ENCODE measurements around the gene REEP2.

REEP2 gene

GRCh38 chr5:138448481-138449398, 9.9 kb downstream of the REEP2 start:
- DNase-seq (ENCODE audit: low read depth), result no peak

- DNase-seq (ENCODE audit: low read depth), result no peak
Measured at GRCh38 chr5:138449501-138450239, 10.8 kb downstream of the REEP2 start.

- no peak for DNase-seq (ENCODE audit: low read depth)
Measured at GRCh38 chr5:138450971-138451370, 12.1 kb downstream of the REEP2 start.

GRCh38 chr5:138452720-138453119, 13.9 kb downstream of the REEP2 start:
- no peak for DNase-seq (ENCODE audit: low read depth)

- DNase-seq (ENCODE audit: low read depth), result no peak
Measured at GRCh38 chr5:138453590-138453989, 14.7 kb downstream of the REEP2 start.

- no peak for DNase-seq (ENCODE audit: low read depth)
Measured at GRCh38 chr5:138454121-138454520, 15.3 kb downstream of the REEP2 start.

- no peak for DNase-seq (ENCODE audit: low read depth)
Measured at GRCh38 chr5:138455232-138455930, 16.5 kb downstream of the REEP2 start.

- DNase-seq (ENCODE audit: low read depth), result no peak
Measured at GRCh38 chr5:138457531-138458275, 18.8 kb downstream of the REEP2 start.

GRCh38 chr5:138458384-138458783, 19.5 kb downstream of the REEP2 start:
- no peak for DNase-seq (ENCODE audit: low read depth)

- DNase-seq (ENCODE audit: low read depth), result no peak
Measured at GRCh38 chr5:138458856-138459255, 20.0 kb downstream of the REEP2 start.

- no peak for DNase-seq (ENCODE audit: low read depth)
Measured at GRCh38 chr5:138459311-138459933, 20.6 kb downstream of the REEP2 start.

- DNase-seq (ENCODE audit: low read depth), result no peak
Measured at GRCh38 chr5:138460032-138460693, 21.3 kb downstream of the REEP2 start.

- no peak for DNase-seq (ENCODE audit: low read depth)
Measured at GRCh38 chr5:138461343-138462125, 22.7 kb downstream of the REEP2 start.

GRCh38 chr5:138463419-138464007, 24.7 kb downstream of the REEP2 start:
- DNase-seq (ENCODE audit: low read depth), result no peak

GRCh38 chr5:138464008-138464387, 25.1 kb downstream of the REEP2 start:
- peak; percentile 71 for DNase-seq (ENCODE audit: low read depth)

- peak; percentile 93 for DNase-seq (ENCODE audit: low read depth)
Measured at GRCh38 chr5:138464388-138465260, 25.8 kb downstream of the REEP2 start.

- DNase-seq (ENCODE audit: low read depth), result peak; percentile 78
Measured at GRCh38 chr5:138465261-138466124, 26.6 kb downstream of the REEP2 start, which contains the start of gene EGR1. TSS of gene EGR1 (plus strand) at chr5:138465479. CDS start at chr5:138465762, 283 bp downstream.
